ENCODE data around the gene NR4A3. TPM values are rescaled to one million over a fixed set of nuclear protein-coding genes. Genes with fewer than 3 reads are reported as not detected.

The NR4A3 gene
- polyA plus RNA-seq, 1 of the 3 experiments (the other 2 are of a cell fraction): 1.3 TPM

DNA sequence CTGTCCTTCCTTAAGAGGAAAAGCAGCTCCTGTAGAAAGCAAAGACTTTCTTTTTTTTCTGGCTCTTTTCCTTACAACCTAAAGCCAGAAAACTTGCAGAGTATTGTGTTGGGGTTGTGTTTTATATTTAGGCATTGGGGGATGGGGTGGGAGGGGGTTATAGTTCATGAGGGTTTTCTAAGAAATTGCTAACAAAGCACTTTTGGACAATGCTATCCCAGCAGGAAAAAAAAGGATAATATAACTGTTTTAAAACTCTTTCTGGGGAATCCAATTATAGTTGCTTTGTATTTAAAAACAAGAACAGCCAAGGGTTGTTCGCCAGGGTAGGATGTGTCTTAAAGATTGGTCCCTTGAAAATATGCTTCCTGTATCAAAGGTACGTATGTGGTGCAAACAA is 42.3 kb downstream of the NR4A3 start:
- DNase-seq: no peak
- no peak overlapping the region for H3K4me3 ChIP-seq (ENCODE audit: low read depth in 2 of 2, low read length in 1 of 2)
- H2AFZ ChIP-seq (ENCODE audit: low read depth): no peak overlapping the region
- H4K20me1 ChIP-seq (ENCODE audit: insufficient read depth): no peaks in the 10 kb centered on the region
- 80% methylated on average over 2 of the region's 2 CpGs for WGBS (ENCODE audit: low lambda C conversion rate)
- TF ChIP-seq JUND (IDR thresholded peaks at IDR 0.05) (no peak), ZBTB33 (IDR thresholded peaks at IDR 0.05; ENCODE audit: borderline replicate concordance, low read depth) (no peak), RCOR1 (IDR thresholded peaks at IDR 0.05; ENCODE audit: low read length) (no peak), MEF2A (IDR thresholded peaks at IDR 0.05; ENCODE audit: borderline replicate concordance, low read depth) (no peak), EP300 (IDR thresholded peaks at IDR 0.05; ENCODE audit: borderline replicate concordance in 1 of 2, low read depth in 1 of 2, low read length in 1 of 2) (no peak), FOXM1 (IDR thresholded peaks at IDR 0.05; ENCODE audit: low read depth) (no peak), FOSL2 (IDR thresholded peaks at IDR 0.05; ENCODE audit: borderline replicate concordance, low read depth) (no peak), FOXJ3 (CRISPR knock-in tag; IDR thresholded peaks at IDR 0.05) (no peak), REST (IDR thresholded peaks at IDR 0.05; ENCODE audit: low read depth, low read length) (no peak), MXI1 (IDR thresholded peaks at IDR 0.05; ENCODE audit: low read depth, low read length) (no peak), TAF1 (IDR thresholded peaks at IDR 0.05; ENCODE audit: borderline replicate concordance, low read depth, low read length) (no peak), USF2 (IDR thresholded peaks at IDR 0.05; ENCODE audit: borderline replicate concordance, low read depth, low read length) (no peak), SMC3 (IDR thresholded peaks at IDR 0.05; ENCODE audit: low read depth, low read length) (no peak), NFIC (IDR thresholded peaks at IDR 0.05; ENCODE audit: borderline replicate concordance) (no peak), GABPA (IDR thresholded peaks at IDR 0.05; ENCODE audit: low read depth) (no peak), TCF12 (IDR thresholded peaks at IDR 0.05) (no peak)
- TF ChIP-seq, protein P1, sequence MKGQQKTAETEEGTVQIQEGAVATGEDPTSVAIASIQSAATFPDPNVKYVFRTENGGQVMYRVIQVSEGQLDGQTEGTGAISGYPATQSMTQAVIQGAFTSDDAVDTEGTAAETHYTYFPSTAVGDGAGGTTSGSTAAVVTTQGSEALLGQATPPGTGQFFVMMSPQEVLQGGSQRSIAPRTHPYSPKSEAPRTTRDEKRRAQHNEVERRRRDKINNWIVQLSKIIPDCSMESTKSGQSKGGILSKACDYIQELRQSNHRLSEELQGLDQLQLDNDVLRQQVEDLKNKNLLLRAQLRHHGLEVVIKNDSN (IDR thresholded peaks at IDR 0.05; ENCODE audit: borderline replicate concordance, low read depth): no peak
- TF ChIP-seq, protein P2, sequence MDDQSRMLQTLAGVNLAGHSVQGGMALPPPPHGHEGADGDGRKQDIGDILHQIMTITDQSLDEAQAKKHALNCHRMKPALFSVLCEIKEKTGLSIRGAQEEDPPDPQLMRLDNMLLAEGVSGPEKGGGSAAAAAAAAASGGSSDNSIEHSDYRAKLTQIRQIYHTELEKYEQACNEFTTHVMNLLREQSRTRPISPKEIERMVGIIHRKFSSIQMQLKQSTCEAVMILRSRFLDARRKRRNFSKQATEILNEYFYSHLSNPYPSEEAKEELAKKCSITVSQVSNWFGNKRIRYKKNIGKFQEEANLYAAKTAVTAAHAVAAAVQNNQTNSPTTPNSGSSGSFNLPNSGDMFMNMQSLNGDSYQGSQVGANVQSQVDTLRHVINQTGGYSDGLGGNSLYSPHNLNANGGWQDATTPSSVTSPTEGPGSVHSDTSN (IDR thresholded peaks at IDR 0.05): no peak
- H3K27me3 ChIP-seq (ENCODE audit: insufficient read depth): no peaks in the 10 kb centered on the region
- no peak overlapping the region for H3K4me2 ChIP-seq
- H3K9me2 ChIP-seq: no peaks in the 10 kb centered on the region
- POLR2A ChIA-PET: no interaction called here
- peaks cover 0 to 15% of the 10 kb centered on the region in 2 experiments; a peak in 1 of 4 replicates for H3K4me1 ChIP-seq (ENCODE audit: control insufficient read depth in 1 of 2, insufficient read depth in 2 of 2, low read depth in 1 of 2, low read length in 1 of 2)
- no peak overlapping the region for H3K27ac ChIP-seq (ENCODE audit: low read depth in 2 of 2, low read length in 1 of 2)
- peaks cover 5% of the 10 kb centered on the region for H3F3A ChIP-seq (replicated peaks; ENCODE audit: insufficient read depth)
- H3K79me2 ChIP-seq (ENCODE audit: insufficient read depth): no peaks in the 10 kb centered on the region
- CTCF ChIA-PET: interaction anchor here (0.5 kb wide), 1 partner anchor 410 kb away, joined by 3 read pairs; no protein-coding TSS in a partner anchor
- no peaks in the 10 kb centered on the region for H3K36me3 ChIP-seq (replicated peaks in 1 of 2; ENCODE audit: control insufficient read depth in 1 of 2, insufficient read depth in 2 of 2, low read length in 1 of 2)
- H3K9ac ChIP-seq: no peak overlapping the region
- H3K9me3 ChIP-seq: no peaks in the 10 kb centered on the region
